GM19455 (cell line): Measurements from ENCODE around the gene TRPM7.
"Not testable (repeated sequence)": the region's sequence is repeated elsewhere in the genome, so short reads cannot be mapped to it uniquely, and the experiment has no call there.

Source experiments
- ATAC-seq: cut with Tn5 transposase; IDR thresholded peaks from one replicate; pipeline ENCODE4 v1.9.1; 2021; ENCODE audit not compliant: unreplicated experiment

The TRPM7 gene

GRCh38 chr15:50670115-50670514 is 16.5 kb downstream of the TRPM7 start:
- ATAC-seq: no peak

- ATAC-seq: no peak
Measured at GRCh38 chr15:50669611-50670010, 17.0 kb downstream of the TRPM7 start.

DNA sequence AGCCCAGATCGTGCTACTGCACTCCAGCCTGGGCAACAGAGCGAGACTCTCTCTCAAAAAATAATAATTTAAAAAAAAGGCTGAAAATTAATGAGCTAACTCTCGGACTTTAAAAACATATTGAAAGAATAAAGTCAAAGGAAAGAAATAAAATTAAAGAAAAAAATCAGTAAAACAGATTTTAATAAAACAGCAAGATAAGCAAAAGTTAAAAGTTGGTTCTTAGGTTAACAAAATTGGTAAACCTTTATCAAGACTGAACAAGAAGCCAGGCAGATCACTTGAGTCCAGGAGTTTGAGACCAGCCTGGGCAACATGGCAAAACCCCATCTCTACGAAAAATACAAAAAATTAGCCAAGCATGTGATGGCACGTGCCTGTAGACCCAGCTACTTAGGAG is 20.7 kb downstream of the TRPM7 start:
- ATAC-seq: no peak

GRCh38 chr15:50655555-50655954 is 31.0 kb downstream of the TRPM7 start:
- ATAC-seq: no peak

GRCh38 chr15:50653156-50653743 is 33.3 kb downstream of the TRPM7 start:
- ATAC-seq: no peak

- ATAC-seq: no peak
Measured at GRCh38 chr15:50652671-50653070, 33.9 kb downstream of the TRPM7 start.

- no peak for ATAC-seq
Measured at GRCh38 chr15:50641318-50641717, 45.3 kb downstream of the TRPM7 start.

- ATAC-seq: no peak
Measured at GRCh38 chr15:50636146-50636545, 50.5 kb downstream of the TRPM7 start.

GRCh38 chr15:50633653-50634052 is 52.9 kb downstream of the TRPM7 start:
- ATAC-seq: no peak

DNA sequence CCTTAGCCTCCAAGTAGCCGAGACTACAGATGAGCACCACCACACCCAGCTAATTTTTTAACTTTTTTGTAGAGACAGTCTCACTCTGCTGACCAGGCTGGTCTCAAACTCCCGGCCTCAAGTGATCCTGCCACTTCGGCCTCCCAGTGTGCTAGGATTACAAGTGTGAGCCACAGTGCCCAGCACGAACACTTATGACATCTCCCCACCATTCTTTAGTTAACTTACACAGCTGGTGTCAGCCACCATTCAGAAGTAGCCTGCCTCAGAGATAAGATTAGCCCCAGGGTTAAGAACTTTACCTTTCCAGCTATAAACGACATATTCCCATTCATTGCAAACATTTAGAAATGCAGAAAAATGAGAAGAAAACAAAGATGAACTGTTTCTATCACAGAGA is 58.2 kb downstream of the TRPM7 start:
- ATAC-seq: no peak

GRCh38 chr15:50627351-50628055 is 59.1 kb downstream of the TRPM7 start:
- ATAC-seq: no peak

GRCh38 chr15:50624616-50625168 is 61.9 kb downstream of the TRPM7 start:
- ATAC-seq: no peak

- not testable (repeated sequence) for ATAC-seq
Measured at GRCh38 chr15:50622361-50622943, 64.1 kb downstream of the TRPM7 start.

DNA sequence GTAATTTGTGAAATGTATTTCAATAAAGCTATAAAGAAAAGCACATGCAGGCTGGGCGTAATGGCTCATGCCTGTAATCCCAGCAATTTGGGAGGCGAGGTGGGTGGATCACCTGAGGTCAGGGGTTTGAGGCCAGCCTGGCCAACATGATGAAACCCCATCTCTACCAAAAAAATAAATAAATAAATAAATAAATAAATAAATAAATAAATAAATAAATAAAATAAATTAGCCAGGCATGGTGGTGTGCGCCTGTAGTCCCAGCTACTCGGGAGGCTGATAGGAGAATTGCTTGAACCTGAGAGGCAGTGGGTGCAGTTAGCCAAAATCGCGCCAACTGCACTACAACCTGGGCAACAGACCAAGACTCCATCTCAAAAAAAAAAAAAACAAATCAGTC is 69.6 kb downstream of the TRPM7 start:
- ATAC-seq: not testable (repeated sequence)

- ATAC-seq: not testable (repeated sequence)
Measured at GRCh38 chr15:50616554-50616953, 70.0 kb downstream of the TRPM7 start.

DNA sequence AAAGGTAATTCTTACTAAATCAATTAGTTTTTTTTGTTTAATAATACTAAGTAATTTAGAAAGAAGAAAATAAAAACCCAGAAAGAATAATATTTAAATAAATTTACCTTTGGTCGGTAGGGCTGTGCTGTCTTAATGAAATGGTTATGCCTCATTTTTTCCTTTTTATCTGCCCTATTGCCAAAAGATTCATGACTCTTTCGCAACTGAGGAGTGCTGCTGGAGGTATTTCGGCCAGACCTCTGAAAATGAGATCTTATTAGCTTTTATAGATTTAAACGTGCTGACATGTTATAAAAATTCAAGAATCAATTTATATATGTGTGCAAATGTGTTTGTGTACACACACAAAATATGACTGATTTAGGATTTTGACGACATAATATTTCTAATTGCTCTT is 73.0 kb downstream of the TRPM7 start:
- no peak for ATAC-seq

- no peak for ATAC-seq
Measured at GRCh38 chr15:50607129-50607528, 79.5 kb downstream of the TRPM7 start.

GRCh38 chr15:50605462-50605861 is 81.1 kb downstream of the TRPM7 start:
- no peak for ATAC-seq

DNA sequence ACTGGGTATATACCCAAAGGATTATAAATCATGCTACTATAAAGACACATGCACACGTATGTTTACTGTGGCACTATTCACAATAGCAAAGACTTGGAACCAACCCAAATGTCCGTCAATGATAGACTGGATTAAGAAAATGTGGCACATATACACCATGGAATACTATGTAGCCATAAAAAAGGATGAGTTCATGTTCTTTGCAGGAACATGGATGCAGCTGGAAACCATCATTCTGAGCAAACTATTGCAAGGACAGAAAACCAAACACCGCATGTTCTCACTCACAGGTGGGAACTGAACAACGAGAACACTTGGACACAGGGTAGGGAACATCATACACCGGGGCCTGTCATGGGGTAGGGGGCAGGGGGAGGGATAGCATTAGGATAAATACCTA is 84.6 kb downstream of the TRPM7 start:
- ATAC-seq: not testable (repeated sequence)

DNA sequence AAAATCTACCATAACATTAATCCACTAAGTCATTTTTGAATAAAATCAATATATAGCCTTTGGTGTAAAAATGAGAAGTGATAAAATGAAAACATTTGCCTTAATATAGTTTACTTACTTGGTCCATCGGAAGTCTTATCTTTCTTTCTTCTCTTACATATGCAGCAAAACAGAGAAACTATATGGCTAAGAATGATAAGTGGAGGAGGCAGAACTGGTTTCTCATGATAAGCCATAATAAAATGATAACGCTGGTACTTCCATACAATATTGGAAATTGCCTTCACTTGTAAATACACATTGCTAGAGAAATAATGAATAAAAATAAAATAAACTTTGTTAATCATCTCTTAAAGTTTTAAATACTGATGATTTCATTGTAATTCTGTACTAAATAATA is 92.3 kb downstream of the TRPM7 start:
- no peak for ATAC-seq

DNA sequence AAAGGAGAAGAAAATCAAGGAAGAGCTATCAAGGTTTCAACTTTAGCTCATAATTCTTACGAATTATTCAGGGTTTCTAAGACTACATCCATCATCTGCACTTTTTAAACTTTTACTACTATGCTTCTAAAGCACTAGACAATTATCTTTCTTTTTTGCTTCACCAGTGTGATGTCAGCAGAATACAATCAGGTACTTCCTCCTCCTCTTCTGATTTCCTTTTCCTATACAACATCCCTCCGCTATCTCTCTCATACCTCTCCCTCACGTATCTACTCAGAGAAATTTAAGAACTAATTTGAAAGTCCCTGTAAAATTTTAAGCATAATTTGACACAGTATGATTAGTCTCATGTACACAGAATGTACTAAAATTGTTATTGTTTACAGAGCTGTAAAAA is 92.8 kb downstream of the TRPM7 start:
- ATAC-seq: no peak

- ATAC-seq: no peak
Measured at GRCh38 chr15:50590288-50590687, 96.3 kb downstream of the TRPM7 start.
